NCI-H2227 treated with DMSO at 0.1 percent for 48 hours (cell line): Measurements from ENCODE around the gene CSPG4.
A peak's percentile ranks its signal among the peaks of the same experiment; 100 is the strongest.
"Not testable (repeated sequence)": the region's sequence is repeated elsewhere in the genome, so short reads cannot be mapped to it uniquely, and the experiment has no call there.

Experiments used
- DNase-seq: peaks from one replicate; lab custom pipeline; 2025; lab: John Stamatoyannopoulos, UW

The CSPG4 gene

GRCh38 chr15:75739791-75740190 is 27.1 kb upstream of the CSPG4 start:
- DNase-seq: no peak

- DNase-seq: peak; percentile 86
These were observed 26.1 kb upstream of the CSPG4 start for GRCh38 chr15:75738647-75739325.

- no peak for DNase-seq
These were observed 25.5 kb upstream of the CSPG4 start for GRCh38 chr15:75738014-75738646.

- DNase-seq: not testable (repeated sequence)
These were observed 24.7 kb upstream of the CSPG4 start for GRCh38 chr15:75737116-75738013.

- no peak for DNase-seq
These were observed 23.6 kb upstream of the CSPG4 start for GRCh38 chr15:75736256-75736655.

- DNase-seq: not testable (repeated sequence)
These were observed 22.5 kb upstream of the CSPG4 start for GRCh38 chr15:75734861-75735760.

- DNase-seq: no peak
These were observed 21.4 kb upstream of the CSPG4 start for GRCh38 chr15:75733761-75734651.

- DNase-seq: peak; percentile 21
These were observed 20.3 kb upstream of the CSPG4 start for GRCh38 chr15:75732809-75733451.

- DNase-seq: peak; percentile 47
These were observed 19.6 kb upstream of the CSPG4 start for GRCh38 chr15:75732177-75732808.

GRCh38 chr15:75731248-75732151 is 18.9 kb upstream of the CSPG4 start:
- DNase-seq: peak; percentile 47

- not testable (repeated sequence) for DNase-seq
These were observed 18.0 kb upstream of the CSPG4 start for GRCh38 chr15:75730376-75731247.

- no peak for DNase-seq
These were observed 16.9 kb upstream of the CSPG4 start for GRCh38 chr15:75729326-75730069.

- DNase-seq: no peak
These were observed 15.4 kb upstream of the CSPG4 start for GRCh38 chr15:75727851-75728715.

- DNase-seq: no peak
These were observed 14.4 kb upstream of the CSPG4 start for GRCh38 chr15:75727031-75727531.

GRCh38 chr15:75725719-75726607 is 13.3 kb upstream of the CSPG4 start:
- DNase-seq: no peak
